Measurements from ENCODE around the gene EFCAB6.

Gene EFCAB6

GRCh38 chr22:43739851-43740379, 72.2 kb downstream of the EFCAB6 start:
- Histone ChIP-seq H3K4me3 (replicated peaks; ENCODE audit: low read depth, low read length) (no peak overlapping the region), H3K27me3 (replicated peaks; ENCODE audit: control insufficient read depth, insufficient read depth, low read length) (no peaks in the 10 kb centered on the region; the same call in 1 of the 2 replicates), H3K36me3 (ENCODE audit: control insufficient read depth, insufficient read depth, low read length) (no peaks in the 10 kb centered on the region)
- TF ChIP-seq CTCF (IDR thresholded peaks at IDR 0.05; ENCODE audit: insufficient read depth, low read length, poor library complexity, severe bottlenecking), result no peak
- no peak for DNase-seq (ENCODE audit: extremely low read depth, insufficient read length)

- no peak for DNase-seq (ENCODE audit: extremely low read depth, insufficient read length)
- Histone ChIP-seq H3K4me3 (replicated peaks; ENCODE audit: low read depth, low read length) (no peak overlapping the region), H3K36me3 (ENCODE audit: control insufficient read depth, insufficient read depth, low read length) (no peaks in the 10 kb centered on the region), H3K27me3 (replicated peaks; ENCODE audit: control insufficient read depth, insufficient read depth, low read length) (no peaks in the 10 kb centered on the region; the same call in 1 of the 2 replicates)
- no peak for TF ChIP-seq CTCF (IDR thresholded peaks at IDR 0.05; ENCODE audit: insufficient read depth, low read length, poor library complexity, severe bottlenecking)
These were observed 74.8 kb downstream of the EFCAB6 start for GRCh38 chr22:43737150-43737828.

- Histone ChIP-seq H3K36me3 (ENCODE audit: control insufficient read depth, insufficient read depth, low read length) (no peaks in the 10 kb centered on the region), H3K4me3 (replicated peaks; ENCODE audit: low read depth, low read length) (no peak overlapping the region), H3K27me3 (replicated peaks; ENCODE audit: control insufficient read depth, insufficient read depth, low read length) (no peaks in the 10 kb centered on the region; the same call in none of the 2 replicates)
- DNase-seq (ENCODE audit: extremely low read depth, insufficient read length), result no peak
- TF ChIP-seq CTCF (IDR thresholded peaks at IDR 0.05; ENCODE audit: insufficient read depth, low read length, poor library complexity, severe bottlenecking), result no peak
These were observed 75.5 kb downstream of the EFCAB6 start for GRCh38 chr22:43736651-43737050.

GRCh38 chr22:43734370-43735150, 77.5 kb downstream of the EFCAB6 start:
- H3K27me3 ChIP-seq (replicated peaks; ENCODE audit: control insufficient read depth, insufficient read depth, low read length), result no peaks in the 10 kb centered on the region; the same call in none of the 2 replicates
- TF ChIP-seq CTCF (IDR thresholded peaks at IDR 0.05; ENCODE audit: insufficient read depth, low read length, poor library complexity, severe bottlenecking), result no peak

GRCh38 chr22:43733138-43733537, 79.0 kb downstream of the EFCAB6 start:
- DNase-seq (ENCODE audit: extremely low read depth, insufficient read length), result no peak
- no peak for TF ChIP-seq CTCF (IDR thresholded peaks at IDR 0.05; ENCODE audit: insufficient read depth, low read length, poor library complexity, severe bottlenecking)

More at GRCh38 chr22:43734370-43735150, 77.5 kb downstream of the EFCAB6 start:
- no peak for DNase-seq (ENCODE audit: extremely low read depth, insufficient read length)
- H3K4me3 ChIP-seq (replicated peaks; ENCODE audit: low read depth, low read length), result no peak overlapping the region
- H3K36me3 ChIP-seq (ENCODE audit: control insufficient read depth, insufficient read depth, low read length), result no peaks in the 10 kb centered on the region

More at GRCh38 chr22:43733138-43733537, 79.0 kb downstream of the EFCAB6 start:
- Histone ChIP-seq H3K4me3 (replicated peaks; ENCODE audit: low read depth, low read length) (no peak overlapping the region), H3K27me3 (replicated peaks; ENCODE audit: control insufficient read depth, insufficient read depth, low read length) (no peaks in the 10 kb centered on the region; the same call in none of the 2 replicates), H3K36me3 (ENCODE audit: control insufficient read depth, insufficient read depth, low read length) (no peaks in the 10 kb centered on the region)

Measured in GM06990 (cell line).